HEK293T (cell line): ENCODE data around the gene SEPTIN11.

Experiments used
- CTCF ChIA-PET: fragments of 350-600 bp; formaldehyde crosslinking; extraction: SDS; loops from one replicate; lab custom pipeline; 2021; ENCODE audit warnings: antibody characterized with exemption, inconsistent platforms; lab: Yijun Ruan, JAX
- POLR2A ChIA-PET: fragments of 350-600 bp; formaldehyde crosslinking; extraction: SDS; loops from one replicate; lab custom pipeline; 2020; ENCODE audit warnings: antibody characterized with exemption, inconsistent platforms; lab: Yijun Ruan, JAX
- DNase-seq: peaks from one replicate; pipeline ENCODE4 v3.0.0; 2012; ENCODE audit warnings: mixed read lengths; ENCODE audit errors: extremely low spot score
- ARNT ChIP-seq: fragments of 450-650 bp; IDR thresholded peaks from 2 replicates; pipeline ENCODE4 v1.6.1; 2017; ENCODE audit warnings: mild to moderate bottlenecking
- BHLHE40 ChIP-seq: fragments of 450-650 bp; IDR thresholded peaks from 2 replicates; pipeline ENCODE4 v1.6.1; 2016; ENCODE audit warnings: mild to moderate bottlenecking, moderate library complexity, borderline replicate concordance
- CTBP1 ChIP-seq: fragments of 450-650 bp; IDR thresholded peaks from 2 replicates; pipeline ENCODE4 v1.6.1; 2016; ENCODE audit warnings: borderline replicate concordance
- ELF4 ChIP-seq: fragments of 450-650 bp; IDR thresholded peaks from 2 replicates; pipeline ENCODE4 v1.6.1; 2017; ENCODE audit warnings: antibody characterized with exemption
- FOXA1 ChIP-seq: fragments of 450-650 bp; IDR thresholded peaks from 2 replicates; pipeline ENCODE4 v1.6.1; 2016; ENCODE audit warnings: mild to moderate bottlenecking
- FOXK2 ChIP-seq: fragments of 450-650 bp; IDR thresholded peaks from 2 replicates; pipeline ENCODE4 v1.6.1; 2016; ENCODE audit warnings: mild to moderate bottlenecking
- FOXM1 ChIP-seq: fragments of 450-650 bp; IDR thresholded peaks from 2 replicates; pipeline ENCODE4 v1.6.1; 2017; ENCODE audit warnings: mild to moderate bottlenecking, borderline replicate concordance
- HDGF ChIP-seq: fragments of 450-650 bp; IDR thresholded peaks from 2 replicates; pipeline ENCODE4 v1.6.1; 2017; ENCODE audit warnings: antibody characterized with exemption, borderline replicate concordance
- L3MBTL2 ChIP-seq: fragments of 450-650 bp; conservative IDR thresholded peaks from 2 replicates; pipeline ENCODE4 v1.6.1; 2016; ENCODE audit warnings: mild to moderate bottlenecking
- LEF1 ChIP-seq: fragments of 450-650 bp; IDR thresholded peaks from 2 replicates; pipeline ENCODE4 v1.6.1; 2017; ENCODE audit warnings: mild to moderate bottlenecking, borderline replicate concordance
- NFRKB ChIP-seq: fragments of 450-650 bp; IDR thresholded peaks from 2 replicates; pipeline ENCODE4 v1.6.1; 2016; ENCODE audit warnings: mild to moderate bottlenecking, moderate library complexity
- SP1 ChIP-seq: fragments of 450-650 bp; IDR thresholded peaks from 2 replicates; pipeline ENCODE4 v1.6.1; 2017
- SUZ12 ChIP-seq: fragments of 450-650 bp; IDR thresholded peaks from 2 replicates; pipeline ENCODE4 v1.6.1; 2016; ENCODE audit warnings: mild to moderate bottlenecking
- TARDBP ChIP-seq: fragments of 450-650 bp; IDR thresholded peaks from 2 replicates; pipeline ENCODE4 v1.6.1; 2016
- ZNF384 ChIP-seq: fragments of 450-650 bp; IDR thresholded peaks from 2 replicates; pipeline ENCODE4 v1.6.1; 2016
- TF ChIP-seq, protein P1 (sequence below): fragments of 450-650 bp; IDR thresholded peaks from 2 replicates; pipeline ENCODE4 v1.6.1; 2016

Gene SEPTIN11

DNA sequence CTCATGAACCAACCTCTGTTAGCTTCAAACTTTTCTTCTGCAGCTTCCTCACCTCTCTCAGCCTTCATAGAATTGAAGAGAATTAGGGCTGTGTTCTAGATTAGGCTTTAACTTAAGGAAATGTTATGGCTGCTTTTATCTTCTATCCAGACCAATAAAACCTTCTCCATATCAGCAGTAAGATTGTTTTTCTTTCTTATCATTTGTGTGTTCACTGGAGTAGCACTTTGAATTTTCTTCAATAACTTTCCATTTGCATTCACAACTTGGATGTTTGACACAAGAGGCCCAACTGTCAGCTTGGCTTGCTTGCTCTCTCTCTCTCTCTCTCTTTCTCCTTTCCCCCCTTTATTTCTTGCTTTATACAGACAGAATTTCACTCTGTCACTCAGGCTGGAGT lies 28.8 kb upstream of the SEPTIN11 start:
- DNase-seq = no peak
- ChIA-PET CTCF (no interaction called here), POLR2A (no interaction called here)
- no peak for TF ChIP-seq SUZ12
- no peak for TF ChIP-seq ELF4
- TF ChIP-seq CTBP1 = no peak

DNA sequence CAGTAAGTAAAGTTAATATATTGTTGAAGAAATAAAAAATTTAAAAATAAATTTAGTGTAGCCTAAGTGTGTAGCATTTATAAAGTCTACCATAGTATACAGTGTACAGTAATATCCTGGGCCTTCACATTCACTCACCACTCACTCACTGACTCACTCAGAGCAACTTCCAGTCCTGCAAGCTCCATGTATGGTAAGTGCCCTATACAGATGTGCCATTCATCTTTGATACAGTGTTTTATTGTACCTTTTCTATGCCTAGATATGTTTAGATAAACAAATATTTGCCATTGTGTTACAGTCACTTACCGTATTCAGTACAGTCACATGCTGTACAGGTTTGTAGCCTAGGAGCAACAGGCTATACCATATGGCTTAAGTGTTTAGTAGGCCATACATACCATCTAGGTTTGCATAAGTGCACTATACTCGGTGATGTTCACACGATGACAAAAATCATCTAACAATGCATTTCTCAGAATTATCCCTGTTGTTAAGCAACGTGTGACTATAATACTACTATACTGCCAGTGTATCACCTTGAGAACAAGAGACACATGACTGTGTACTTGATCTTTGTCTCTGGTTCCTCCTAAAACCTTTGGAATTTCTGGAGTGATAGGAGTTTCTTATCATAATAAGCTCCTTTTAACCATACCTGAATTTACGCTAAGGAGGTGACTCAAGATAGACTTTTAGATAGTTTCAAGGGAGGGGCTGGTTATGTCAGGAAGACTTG lies 25.8 kb upstream of the SEPTIN11 start:
- ChIA-PET POLR2A (no interaction called here), CTCF (interaction anchor here (0.6 kb wide), 1 partner anchor 241 kb away, joined by 6 read pairs; no protein-coding TSS in a partner anchor)
- TF ChIP-seq HDGF = no peak
- no peak for TF ChIP-seq L3MBTL2
- no peak for TF ChIP-seq LEF1
- TF ChIP-seq ELF4 = no peak
- no peak for TF ChIP-seq ZNF384
- TF ChIP-seq SP1 = no peak
- no peak for TF ChIP-seq FOXK2
- TF ChIP-seq FOXM1 = no peak
- TF ChIP-seq BHLHE40 = no peak
- no peak for TF ChIP-seq ARNT
- no peak for TF ChIP-seq SUZ12
- no peak for TF ChIP-seq FOXA1
- no peak for TF ChIP-seq CTBP1
- TF ChIP-seq, protein P1, sequence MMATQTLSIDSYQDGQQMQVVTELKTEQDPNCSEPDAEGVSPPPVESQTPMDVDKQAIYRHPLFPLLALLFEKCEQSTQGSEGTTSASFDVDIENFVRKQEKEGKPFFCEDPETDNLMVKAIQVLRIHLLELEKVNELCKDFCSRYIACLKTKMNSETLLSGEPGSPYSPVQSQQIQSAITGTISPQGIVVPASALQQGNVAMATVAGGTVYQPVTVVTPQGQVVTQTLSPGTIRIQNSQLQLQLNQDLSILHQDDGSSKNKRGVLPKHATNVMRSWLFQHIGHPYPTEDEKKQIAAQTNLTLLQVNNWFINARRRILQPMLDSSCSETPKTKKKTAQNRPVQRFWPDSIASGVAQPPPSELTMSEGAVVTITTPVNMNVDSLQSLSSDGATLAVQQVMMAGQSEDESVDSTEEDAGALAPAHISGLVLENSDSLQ = no peak
- TF ChIP-seq TARDBP = no peak
- no peak for DNase-seq

DNA sequence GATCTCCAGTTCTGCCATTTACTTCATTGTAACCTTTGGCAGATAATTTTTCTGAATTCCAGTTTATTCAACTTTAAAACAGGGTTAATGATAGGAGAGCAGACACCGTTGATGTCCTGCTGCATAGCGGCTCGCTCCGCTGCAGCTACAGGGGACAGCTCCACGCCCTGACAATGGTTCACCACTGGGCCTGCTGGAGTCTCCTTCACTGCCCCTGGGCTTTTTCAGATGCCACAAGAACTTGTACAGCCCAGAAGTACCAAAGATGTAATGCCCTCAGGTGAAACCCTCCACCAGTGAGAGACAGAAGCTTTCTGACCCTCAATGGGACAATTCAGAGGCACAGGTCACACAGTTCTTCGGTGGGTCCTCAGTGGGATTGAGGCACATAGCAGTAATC lies 22.7 kb upstream of the SEPTIN11 start:
- POLR2A ChIA-PET = no interaction called here

DNA sequence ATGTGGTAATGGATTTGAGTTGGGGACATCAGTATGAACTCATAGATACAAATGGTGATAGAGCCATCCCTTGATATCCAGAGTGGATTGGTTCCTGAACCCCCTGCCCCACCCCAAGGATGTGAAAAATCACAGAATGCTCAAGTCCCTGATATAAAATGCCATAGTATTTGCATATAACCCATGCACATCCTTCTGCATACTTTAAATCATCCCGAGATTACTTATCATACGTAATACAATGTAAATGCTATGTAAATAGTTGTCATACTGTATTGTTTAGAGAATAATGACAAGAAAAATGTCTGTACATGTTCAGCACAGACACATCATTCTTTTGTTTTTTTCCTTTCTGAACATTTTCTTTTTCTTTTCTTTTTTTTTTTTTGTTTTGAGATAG lies 18.9 kb upstream of the SEPTIN11 start:
- no peak for DNase-seq
- no peak for TF ChIP-seq NFRKB
- no peak for TF ChIP-seq LEF1
- TF ChIP-seq FOXK2 = no peak
- POLR2A ChIA-PET = no interaction called here
- CTCF ChIA-PET = no interaction called here

More for the DNA sequence above, 22.7 kb upstream of the SEPTIN11 start:
- TF ChIP-seq CTBP1 (no peak), ELF4 (no peak), TARDBP (no peak), FOXA1 (no peak), L3MBTL2 (no peak), ARNT (no peak), SP1 (no peak), FOXK2 (no peak), ZNF384 (no peak), BHLHE40 (no peak), NFRKB (no peak), HDGF (no peak), SUZ12 (no peak), FOXM1 (no peak)
- TF ChIP-seq, protein P1 = no peak
- CTCF ChIA-PET = no interaction called here
- DNase-seq = no peak

DNA sequence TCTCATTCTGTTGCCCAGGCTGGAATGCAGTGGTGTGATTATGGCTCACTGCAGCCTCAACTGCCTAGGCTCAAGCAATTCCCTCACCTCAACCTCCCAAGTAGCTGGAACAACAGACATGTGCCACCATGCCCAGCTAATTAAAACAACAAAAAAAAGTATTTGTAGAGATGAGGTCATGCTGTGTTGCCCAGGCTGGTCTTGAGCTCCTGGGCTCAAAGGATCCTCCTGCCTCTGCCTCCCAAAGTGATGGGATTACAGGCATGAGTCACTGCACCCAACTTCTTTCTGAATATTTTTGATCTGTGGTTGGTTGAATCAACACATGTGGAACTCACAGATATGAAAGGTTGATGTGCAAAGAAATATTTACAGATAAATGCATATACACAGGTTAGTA lies 18.5 kb upstream of the SEPTIN11 start:
- ChIA-PET CTCF (no interaction called here), POLR2A (no interaction called here)
- TF ChIP-seq, protein P1 = no peak
- TF ChIP-seq BHLHE40 = no peak
- no peak for DNase-seq

DNA sequence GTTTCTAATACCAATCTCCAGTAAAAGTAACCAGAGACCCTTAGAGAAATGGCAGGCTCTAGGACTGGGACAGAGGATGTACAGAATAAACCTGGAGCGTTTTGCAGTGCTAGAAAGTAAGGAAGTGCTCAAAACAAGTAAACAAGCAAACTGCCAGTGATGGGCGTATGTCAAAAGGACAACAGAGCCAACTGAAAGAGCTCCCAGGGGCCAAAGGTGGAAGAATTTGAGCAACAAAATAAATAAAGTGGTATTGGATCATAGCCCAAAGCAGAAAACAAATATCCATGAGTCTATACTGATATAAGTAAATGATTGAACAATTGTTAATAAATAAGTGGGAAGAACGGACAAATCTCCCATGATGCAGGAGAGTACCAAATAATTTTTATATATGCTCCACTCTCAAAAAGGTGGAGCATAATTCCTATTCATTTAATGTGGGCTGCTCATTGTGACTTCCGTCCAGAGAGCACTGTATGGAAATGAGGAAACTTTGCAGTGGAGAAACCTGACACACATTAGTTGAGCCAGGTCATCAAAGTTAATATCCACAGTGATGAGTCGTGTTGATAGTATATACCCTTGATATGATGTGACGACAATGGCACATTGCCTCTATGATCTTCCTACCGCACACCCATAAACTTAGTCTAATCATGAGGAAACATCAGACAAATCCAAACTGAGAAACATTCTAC lies 17.8 kb upstream of the SEPTIN11 start:
- CTCF ChIA-PET = no interaction called here
- DNase-seq = no peak
- POLR2A ChIA-PET = no interaction called here
- TF ChIP-seq FOXM1 = no peak
- TF ChIP-seq FOXK2 = no peak
- no peak for TF ChIP-seq L3MBTL2
- TF ChIP-seq TARDBP = no peak
- TF ChIP-seq ARNT = no peak
- TF ChIP-seq, protein P1 = no peak
